H1 (cell line): ENCODE measurements around the gene DENND4C. TPM values are rescaled to one million over a fixed set of nuclear protein-coding genes. Genes with fewer than 3 reads are reported as not detected.

Source experiments
- CTCF ChIA-PET: fragments of 300-600 bp; sonication (Branson Sonifier 250); formaldehyde crosslinking; loops from one replicate; lab custom pipeline; 2021; ENCODE audit not compliant: partially characterized antibody; lab: Charles Lee
- POLR2A ChIA-PET: fragments of 300-600 bp; sonication (Branson Sonifier 250); formaldehyde crosslinking; loops from one replicate; lab custom pipeline; 2021; ENCODE audit warnings: inconsistent platforms; ENCODE audit not compliant: partially characterized antibody; lab: Charles Lee
- DNase-seq, 2 experiments: peaks; one replicate each; pipeline versions ENCODE4 v3.0.0 to v3.0.0-alpha.2; 2010 to 2022; ENCODE audit warnings: low spot score in 2 of 2, low read depth in 1 of 2, mixed read lengths in 1 of 2
- FAIRE-seq: peaks from 2 replicates; lab custom pipeline; 2011; peaks lifted over from hg19 to GRCh38; lab: Jason Lieb, UNC
- H2AFZ ChIP-seq: 2 replicates; pipeline ENCODE4 v1.8.1; 2012; ENCODE audit warnings: low read length, inconsistent platforms
- H2AK5ac ChIP-seq: 2 replicates; pipeline ENCODE4 v1.6.1; 2013; ENCODE audit warnings: low read depth, low read length
- H2BK120ac ChIP-seq: replicated peaks from 2 replicates; pipeline ENCODE3; 2013; ENCODE audit warnings: low read depth, low read length, inconsistent platforms
- H2BK12ac ChIP-seq: 2 replicates; pipeline ENCODE4 v1.6.1; 2013; ENCODE audit warnings: low read depth, low read length
- H2BK15ac ChIP-seq: 2 replicates; pipeline ENCODE4 v1.6.1; 2013; ENCODE audit warnings: low read length
- H2BK20ac ChIP-seq: 2 replicates; pipeline ENCODE4 v1.6.1; 2013; ENCODE audit warnings: low read length
- H2BK5ac ChIP-seq: 2 replicates; pipeline ENCODE4 v1.6.1; 2013; ENCODE audit warnings: low read depth, low read length
- H3K14ac ChIP-seq: 2 replicates; pipeline ENCODE4 v1.6.1; 2013; ENCODE audit warnings: inconsistent platforms; ENCODE audit not compliant: insufficient read length
- H3K18ac ChIP-seq: 2 replicates; pipeline ENCODE4 v1.6.1; 2013; ENCODE audit warnings: low read length; ENCODE audit errors: extremely low read depth
- H3K23ac ChIP-seq: 2 replicates; pipeline ENCODE4 v1.6.1; 2013; ENCODE audit warnings: inconsistent platforms; ENCODE audit not compliant: insufficient read length
- H3K23me2 ChIP-seq: 2 replicates; pipeline ENCODE4 v1.6.1; 2013; ENCODE audit warnings: low read depth, low read length
- H3K27ac ChIP-seq: 2 replicates; pipeline ENCODE4 v1.6.1; 2011; ENCODE audit warnings: low read depth, low read length, inconsistent platforms
- H3K27me3 ChIP-seq, 4 experiments: replicated peaks in 1 of 4; 1 replicate in 1 of 4; 2 replicates in 3 of 4; pipeline versions ENCODE4 v1.6.1 to v1.8.1; 2011 to 2013; ENCODE audit warnings: low read length in 3 of 4, mild to moderate bottlenecking in 3 of 4, inconsistent platforms in 2 of 4, mixed read lengths in 2 of 4, moderate library complexity in 1 of 4; ENCODE audit not compliant: control insufficient read depth in 3 of 4, insufficient read depth in 3 of 4; ENCODE audit errors: extremely low read depth in 1 of 4
- H3K36me3 ChIP-seq, 4 experiments: 2 replicates each; pipeline versions ENCODE4 v1.6.1 to v1.8.1; 2011 to 2013; ENCODE audit warnings: mild to moderate bottlenecking in 4 of 4, low read length in 3 of 4, moderate library complexity in 2 of 4, control low read depth in 1 of 4, inconsistent platforms in 1 of 4; ENCODE audit not compliant: insufficient read depth in 4 of 4, control insufficient read depth in 2 of 4
- H3K4ac ChIP-seq: replicated peaks from 2 replicates; pipeline ENCODE3; 2013; ENCODE audit warnings: low read length, low read depth, mixed read lengths, inconsistent platforms; ENCODE audit not compliant: insufficient read length
- H3K4me1 ChIP-seq, 4 experiments: replicated peaks in 1 of 4; 1 replicate in 1 of 4; 2 replicates in 3 of 4; pipeline versions ENCODE4 v1.6.1 to v1.8.1; 2011 to 2013; ENCODE audit warnings: low read length in 3 of 4, inconsistent platforms in 2 of 4, mixed read lengths in 1 of 4; ENCODE audit not compliant: insufficient read depth in 4 of 4, control insufficient read depth in 3 of 4
- H3K4me2 ChIP-seq, 2 experiments: 2 replicates each; pipeline versions ENCODE4 v1.6.1 to v1.8.1; 2011 to 2013; ENCODE audit warnings: low read depth in 2 of 2, low read length in 2 of 2, control low read depth in 1 of 2, inconsistent platforms in 1 of 2, mild to moderate bottlenecking in 1 of 2; ENCODE audit not compliant: insufficient read depth in 1 of 2
- H3K4me3 ChIP-seq, 4 experiments: fragments of 200-600, 300-600 bp in 1 of 4; sonication (generic), shearing (Covaris generic), sonication (Bioruptor Twin) in 1 of 4; 2 replicates each; pipeline versions ENCODE4 v1.5.1 to v1.8.1; 2011 to 2016; ENCODE audit warnings: low read length in 4 of 4, low read depth in 3 of 4, control low read depth in 2 of 4, inconsistent platforms in 2 of 4, mild to moderate bottlenecking in 2 of 4, mixed read lengths in 1 of 4, moderate library complexity in 1 of 4; ENCODE audit not compliant: insufficient read depth in 2 of 4; ENCODE audit errors: extremely low read depth in 1 of 4
- H3K56ac ChIP-seq: replicated peaks from 2 replicates; pipeline ENCODE3; 2013; ENCODE audit warnings: low read depth, mild to moderate bottlenecking, mixed read lengths, low read length, inconsistent platforms; ENCODE audit not compliant: insufficient read length
- H3K79me1 ChIP-seq: 2 replicates; pipeline ENCODE4 v1.6.1; 2013; ENCODE audit warnings: low read depth, low read length, control low read depth
- H3K79me2 ChIP-seq, 2 experiments: 2 replicates each; pipeline versions ENCODE4 v1.6.1 to v1.8.1; 2012 to 2013; ENCODE audit warnings: low read length in 2 of 2, mild to moderate bottlenecking in 2 of 2, inconsistent platforms in 1 of 2; ENCODE audit not compliant: insufficient read depth in 2 of 2, control insufficient read depth in 1 of 2
- H3K9ac ChIP-seq, 4 experiments: replicated peaks in 1 of 4; 1 replicate in 1 of 4; 2 replicates in 3 of 4; pipeline versions ENCODE4 v1.6.1 to v1.8.1; 2011 to 2013; ENCODE audit warnings: low read depth in 3 of 4, low read length in 3 of 4, control low read depth in 2 of 4, mild to moderate bottlenecking in 2 of 4, moderate library complexity in 2 of 4, inconsistent platforms in 1 of 4; ENCODE audit errors: extremely low read depth in 1 of 4
- H3K9me3 ChIP-seq, 2 experiments: 2 replicates each; pipeline versions ENCODE4 v1.6.1 to v1.8.1; 2012 to 2013; ENCODE audit warnings: mild to moderate bottlenecking in 2 of 2, moderate library complexity in 2 of 2, control low read depth in 1 of 2, inconsistent platforms in 1 of 2, low read depth in 1 of 2, low read length in 1 of 2, mixed read lengths in 1 of 2; ENCODE audit not compliant: insufficient read depth in 2 of 2
- H4K20me1 ChIP-seq, 2 experiments: replicated peaks in 1 of 2; 2 replicates each; pipeline versions ENCODE3 to v1.8.1; 2011 to 2013; ENCODE audit warnings: inconsistent platforms in 2 of 2, low read length in 2 of 2, mild to moderate bottlenecking in 1 of 2; ENCODE audit not compliant: insufficient read depth in 2 of 2, control insufficient read depth in 1 of 2
- H4K5ac ChIP-seq: 2 replicates; pipeline ENCODE4 v1.6.1; 2013; ENCODE audit warnings: low read length, low read depth, mixed read lengths, inconsistent platforms; ENCODE audit not compliant: insufficient read length
- H4K8ac ChIP-seq: 2 replicates; pipeline ENCODE4 v1.8.0; 2013; ENCODE audit warnings: mild to moderate bottlenecking, moderate library complexity, low read length, inconsistent platforms; ENCODE audit not compliant: insufficient read depth; ENCODE audit errors: extremely low read depth
- H4K91ac ChIP-seq: replicated peaks from 2 replicates; pipeline ENCODE3; 2013; ENCODE audit warnings: low read length, mixed read lengths, inconsistent platforms; ENCODE audit not compliant: insufficient read length
- PHF8 ChIP-seq: fragments of 200-600 bp; sonication (generic); conservative IDR thresholded peaks from 2 replicates; pipeline ENCODE4 v1.7.1; 2012; ENCODE audit warnings: low read depth, mild to moderate bottlenecking, inconsistent platforms, low read length, moderate library complexity
- RAD21 ChIP-seq, 2 experiments: IDR thresholded peaks in 1 of 2; conservative IDR thresholded peaks in 1 of 2; 2 replicates each; pipeline ENCODE4 v1.6.1; 2011; ENCODE audit warnings: low read depth in 2 of 2, low read length in 2 of 2, improper control_type of control experiment in 1 of 2, inconsistent platforms in 1 of 2, mild to moderate bottlenecking in 1 of 2, moderate library complexity in 1 of 2
- RBBP5 ChIP-seq: IDR thresholded peaks from 2 replicates; pipeline ENCODE4 v1.7.1; 2012; ENCODE audit warnings: low read depth, mild to moderate bottlenecking, inconsistent platforms, low read length, moderate library complexity, borderline replicate concordance
- SP2 ChIP-seq: IDR thresholded peaks from 2 replicates; pipeline ENCODE4 v1.6.1; 2012; ENCODE audit warnings: mild to moderate bottlenecking, low read length, inconsistent platforms
- TBP ChIP-seq: IDR thresholded peaks from 2 replicates; pipeline ENCODE4 v1.6.1; 2011; ENCODE audit warnings: low read depth, low read length, improper control_type of control experiment
- WGBS, 2 experiments: shearing (Covaris generic) in 1 of 2; methylation state at CpG; one replicate each; pipeline versions ENCODE4 v1.1.6 to v1.1.7; 2013 to 2015; ENCODE audit warnings: low lambda C conversion rate in 2 of 2, mixed read lengths in 2 of 2, inconsistent platforms in 1 of 2, low coverage in 1 of 2, missing lambda C conversion rate in 1 of 2; ENCODE audit not compliant: insufficient replicate concordance in 2 of 2, insufficient coverage in 1 of 2, insufficient read length in 1 of 2; ENCODE audit errors: extremely low coverage in 1 of 2, missing lambda C conversion rate in 1 of 2; 5-methylcytosine and 5-hydroxymethylcytosine counted together
- polyA plus RNA-seq, 7 experiments: library from polyadenylated mRNA; depleted of rRNA in 3 of 7; stranded (reverse) in 5 of 7; unstranded in 2 of 7; fragments of >200 nt in 5 of 7; fragments of 200-250 nt in 2 of 7; gene quantifications; 1 replicate in 5 of 7; 2 replicates in 1 of 7; 4 replicates in 1 of 7; pipeline versions ENCODE4 v1.2.1 to v1.2.3, GENCODE V29; 2011 to 2013; ENCODE audit warnings: missing spikeins in 2 of 7, mixed read lengths in 2 of 7
- total RNA-seq: library from RNA; stranded (reverse); fragmentation: NEBNext Ultra II Directional; extraction: Animal tissue kit (Norgen Biotek cat#: 25700); gene quantifications from 2 replicates; pipeline ENCODE4 v1.2.1, GENCODE V29; 2021

Gene DENND4C
- total and polyA plus RNA-seq, 2 of the 8 experiments (the other 6 are each of a cell fraction or from before 2014, with no cell fraction given): 6.9 to 18.9 TPM

DNA sequence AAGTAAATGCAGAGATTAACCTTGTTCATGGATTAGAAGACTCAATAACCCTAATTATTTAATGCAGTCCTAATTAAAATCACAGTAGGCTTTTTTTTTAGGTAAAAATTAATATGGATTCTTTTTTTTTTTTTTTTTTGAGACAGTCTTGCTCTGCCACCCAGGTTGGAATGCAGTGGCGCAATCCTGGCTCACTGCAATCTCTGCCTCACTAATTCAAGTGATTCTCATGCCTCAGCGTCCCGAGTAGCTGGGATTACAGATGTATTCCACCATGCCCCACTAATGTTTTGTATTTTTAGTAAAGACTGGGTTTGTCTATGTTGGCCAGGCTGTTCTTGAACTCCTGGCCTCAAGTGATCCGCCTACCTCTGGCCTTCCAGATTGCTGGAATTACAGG, 40.6 kb downstream of the DENND4C start:
- H3K27ac ChIP-seq: no peak overlapping the region
- no peak overlapping the region for H3K9ac ChIP-seq
- H4K5ac ChIP-seq: no peak overlapping the region
- no peaks in the 10 kb centered on the region for H3K27me3 ChIP-seq
- H3K9me3 ChIP-seq: peaks cover 0 to 9% of the 10 kb centered on the region in 2 experiments; a peak in 1 of 4 replicates
- H2BK120ac ChIP-seq: no peak overlapping the region
- no peak overlapping the region for H4K91ac ChIP-seq
- peaks cover 4% of the 10 kb centered on the region for H3K79me1 ChIP-seq
- no peaks in the 10 kb centered on the region for H3K23me2 ChIP-seq
- no peak overlapping the region for H2AFZ ChIP-seq
- H2BK20ac ChIP-seq: no peak overlapping the region
- TF ChIP-seq TBP: no peak
- TF ChIP-seq RBBP5: no peak
- no peak for TF ChIP-seq PHF8
- TF ChIP-seq SP2: no peak
- TF ChIP-seq RAD21 (IDR thresholded peaks at IDR 0.05 in 1 of 2, conservative IDR thresholded peaks at IDR 0.05 in 1 of 2; ENCODE audit: low read depth in 2 of 2, low read length in 2 of 2): no peak
- no peak overlapping the region for H3K14ac ChIP-seq
- H3K56ac ChIP-seq: no peak overlapping the region
- peaks cover 0 to 68% of the 10 kb centered on the region in 2 experiments; a peak in 2 of 4 replicates for H3K79me2 ChIP-seq
- no peak overlapping the region for H3K4me3 ChIP-seq
- no peak overlapping the region for H2BK12ac ChIP-seq
- H3K18ac ChIP-seq: no peak overlapping the region
- H3K4me1 ChIP-seq: no peaks in the 10 kb centered on the region
- FAIRE-seq (no peak), DNase-seq (no peak)
- POLR2A ChIA-PET: no interaction called here
- H2BK15ac ChIP-seq: no peak overlapping the region
- no peak overlapping the region for H4K8ac ChIP-seq
- WGBS, 2 experiments: 96% methylated on average over 4 of the region's 4 CpGs; no CpG with 5 or more reads in 1 of the 2 experiments
- CTCF ChIA-PET: no interaction called here
- H4K20me1 ChIP-seq: peaks cover 0 to 3% of the 10 kb centered on the region in 2 experiments
- H2AK5ac ChIP-seq: no peak overlapping the region
- H3K36me3 ChIP-seq: peaks cover 0 to 5% (median 2%) of the 10 kb centered on the region in 4 experiments; a peak in 2 of 8 replicates
- H3K23ac ChIP-seq: no peak overlapping the region
- no peak overlapping the region for H2BK5ac ChIP-seq
- H3K4me2 ChIP-seq: no peak overlapping the region
- no peak overlapping the region for H3K4ac ChIP-seq
